DND-41 (cell line): ENCODE results near the gene P3R3URF.

Source experiments
- ATAC-seq: fragments of 200-7000 bp; cut with Tn5 transposase; 3 replicates; pipeline ENCODE4 v1.9.1; 2021; ENCODE audit warnings: low read depth; ENCODE audit not compliant: insufficient read depth
- DNase-seq: peaks from one replicate; pipeline ENCODE4 v3.0.0-alpha.2; 2020
- H2AFZ ChIP-seq: 2 replicates; pipeline ENCODE4 v1.6.0; 2012; ENCODE audit warnings: low read depth, low read length
- H3K27ac ChIP-seq: 2 replicates; pipeline ENCODE4 v1.5.1; 2012; ENCODE audit warnings: low read length, inconsistent platforms
- H3K27me3 ChIP-seq: fragments of 200-600 bp; sonication (generic); 2 replicates; pipeline ENCODE4 v1.6.0; 2012; ENCODE audit warnings: low read length, mild to moderate bottlenecking, inconsistent platforms; ENCODE audit not compliant: insufficient read depth, poor library complexity
- H3K36me3 ChIP-seq: 2 replicates; pipeline ENCODE4 v1.5.1; 2012; ENCODE audit warnings: low read length, inconsistent platforms; ENCODE audit not compliant: insufficient read depth
- H3K4me1 ChIP-seq: 2 replicates; pipeline ENCODE4 v1.5.1; 2012; ENCODE audit warnings: mild to moderate bottlenecking, low read length; ENCODE audit not compliant: insufficient read depth
- H3K4me2 ChIP-seq: 2 replicates; pipeline ENCODE4 v1.6.0; 2012; ENCODE audit warnings: mild to moderate bottlenecking, moderate library complexity, low read length, inconsistent platforms; ENCODE audit not compliant: insufficient read depth
- H3K4me3 ChIP-seq, 2 experiments: fragments of 200-600 bp in 1 of 2; shearing (Covaris generic) in 1 of 2; 2 replicates each; pipeline ENCODE4 v1.5.1; 2012 to 2016; ENCODE audit warnings: inconsistent platforms in 2 of 2, low read length in 2 of 2, mild to moderate bottlenecking in 2 of 2, low read depth in 1 of 2, moderate library complexity in 1 of 2
- H3K79me2 ChIP-seq: 2 replicates; pipeline ENCODE4 v1.6.0; 2012; ENCODE audit warnings: low read length, inconsistent platforms; ENCODE audit not compliant: insufficient read depth
- H3K9ac ChIP-seq: 2 replicates; pipeline ENCODE4 v1.6.0; 2012; ENCODE audit warnings: low read depth, mild to moderate bottlenecking, inconsistent platforms, low read length, moderate library complexity
- H3K9me3 ChIP-seq: 2 replicates; pipeline ENCODE4 v1.5.1; 2012; ENCODE audit warnings: low read length, moderate library complexity, mild to moderate bottlenecking, inconsistent platforms; ENCODE audit not compliant: insufficient read depth, severe bottlenecking
- H4K20me1 ChIP-seq: 2 replicates; pipeline ENCODE4 v1.6.0; 2012; ENCODE audit warnings: low read length; ENCODE audit not compliant: insufficient read depth
- CTCF ChIP-seq: IDR thresholded peaks from 2 replicates; pipeline ENCODE4 v1.5.1; 2012; ENCODE audit warnings: borderline replicate concordance, low read length, moderate library complexity, mild to moderate bottlenecking; ENCODE audit not compliant: poor library complexity, severe bottlenecking; ENCODE audit errors: extremely low read depth
- EZH2 ChIP-seq: IDR thresholded peaks from 3 replicates; pipeline ENCODE4 v1.6.1; 2012; ENCODE audit warnings: borderline replicate concordance, low read depth, mild to moderate bottlenecking, moderate library complexity, low read length, inconsistent platforms; ENCODE audit not compliant: severe bottlenecking

The P3R3URF gene

GRCh38 chr1:46168477-46168876, 7.8 kb downstream of the P3R3URF start:
- Histone ChIP-seq H3K9ac (no peak overlapping the region), H3K4me3 (no peak overlapping the region), H4K20me1 (no peaks in the 10 kb centered on the region), H3K9me3 (no peaks in the 10 kb centered on the region), H2AFZ (no peak overlapping the region), H3K4me2 (no peak overlapping the region), H3K4me1 (no peaks in the 10 kb centered on the region), H3K27ac (no peak overlapping the region), H3K79me2 (no peaks in the 10 kb centered on the region), H3K27me3 (no peaks in the 10 kb centered on the region), H3K36me3 (no peaks in the 10 kb centered on the region)
- ATAC-seq (no peak), DNase-seq (no peak)
- no peak for TF ChIP-seq CTCF

- no peak for DNase-seq
- no peaks in the 10 kb centered on the region for H3K4me1 ChIP-seq
- no peaks in the 10 kb centered on the region for H3K27me3 ChIP-seq
- H2AFZ ChIP-seq = no peak overlapping the region
- no peaks in the 10 kb centered on the region for H3K36me3 ChIP-seq
- no peak overlapping the region for H3K27ac ChIP-seq
- H3K9me3 ChIP-seq = no peaks in the 10 kb centered on the region
- no peak for ATAC-seq
- H4K20me1 ChIP-seq = no peaks in the 10 kb centered on the region
- no peaks in the 10 kb centered on the region for H3K79me2 ChIP-seq
- no peak overlapping the region for H3K9ac ChIP-seq
- H3K4me2 ChIP-seq = no peak overlapping the region
- TF ChIP-seq CTCF = no peak
- no peak for TF ChIP-seq EZH2
- no peak overlapping the region for H3K4me3 ChIP-seq
These were observed 9.5 kb downstream of the P3R3URF start for GRCh38 chr1:46166521-46167462.

- no peaks in the 10 kb centered on the region for H3K79me2 ChIP-seq
- no peak overlapping the region for H3K9ac ChIP-seq
- H3K4me1 ChIP-seq = no peaks in the 10 kb centered on the region
- peaks cover 5% of the 10 kb centered on the region for H3K27me3 ChIP-seq
- H3K27ac ChIP-seq = no peak overlapping the region
- DNase-seq (no peak), ATAC-seq (no peak)
- TF ChIP-seq EZH2 = no peak
- TF ChIP-seq CTCF = no peak
- H3K4me2 ChIP-seq = no peak overlapping the region
- H2AFZ ChIP-seq = no peak overlapping the region
- H4K20me1 ChIP-seq = no peaks in the 10 kb centered on the region
- no peaks in the 10 kb centered on the region for H3K36me3 ChIP-seq
- H3K9me3 ChIP-seq = no peaks in the 10 kb centered on the region
- no peak overlapping the region for H3K4me3 ChIP-seq
These were observed 16.1 kb downstream of the P3R3URF start for GRCh38 chr1:46160212-46160611.
